HK-2 (cell line): Measurements from ENCODE around the gene SUGP2.
"Not testable (repeated sequence)": the region's sequence is repeated elsewhere in the genome, so short reads cannot be mapped to it uniquely, and the experiment has no call there.

ENCODE experiments used
- DNase-seq: peaks from one replicate; pipeline ENCODE4 v3.0.0-alpha.2; 2018; ENCODE audit not compliant: unreplicated experiment

The SUGP2 gene

DNA sequence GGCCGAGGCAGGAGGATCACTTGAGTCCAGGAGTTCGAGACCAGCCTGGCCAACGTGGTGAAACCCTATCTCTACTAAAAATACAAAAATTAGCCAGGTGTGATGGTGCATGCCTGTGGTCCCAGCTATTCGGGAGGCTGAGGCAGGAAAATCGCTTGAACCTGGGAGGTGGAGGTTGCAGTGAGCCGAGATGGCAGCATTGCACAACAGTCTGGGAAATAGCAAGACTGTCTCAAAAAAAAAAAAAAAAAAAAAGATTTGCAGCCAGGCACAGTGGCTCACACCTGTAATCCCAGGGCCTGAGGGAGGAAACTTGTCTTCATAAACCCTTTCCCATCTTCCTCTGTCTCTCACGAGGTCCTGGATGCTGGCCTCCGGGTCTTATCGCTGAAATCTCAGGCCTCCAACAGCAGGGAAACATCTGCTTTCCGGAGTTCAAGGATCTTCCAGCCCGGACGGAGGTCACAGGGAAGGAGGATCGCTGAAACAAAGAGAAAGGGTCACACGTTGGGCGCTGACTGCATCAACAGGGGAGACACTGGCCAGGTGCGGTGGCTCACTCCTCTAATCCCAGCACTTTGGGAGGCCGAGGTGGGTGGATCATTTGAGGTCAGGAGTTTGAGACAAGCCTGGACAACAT, 80.8 kb downstream of the SUGP2 start:
- DNase-seq: not testable (repeated sequence)

DNA sequence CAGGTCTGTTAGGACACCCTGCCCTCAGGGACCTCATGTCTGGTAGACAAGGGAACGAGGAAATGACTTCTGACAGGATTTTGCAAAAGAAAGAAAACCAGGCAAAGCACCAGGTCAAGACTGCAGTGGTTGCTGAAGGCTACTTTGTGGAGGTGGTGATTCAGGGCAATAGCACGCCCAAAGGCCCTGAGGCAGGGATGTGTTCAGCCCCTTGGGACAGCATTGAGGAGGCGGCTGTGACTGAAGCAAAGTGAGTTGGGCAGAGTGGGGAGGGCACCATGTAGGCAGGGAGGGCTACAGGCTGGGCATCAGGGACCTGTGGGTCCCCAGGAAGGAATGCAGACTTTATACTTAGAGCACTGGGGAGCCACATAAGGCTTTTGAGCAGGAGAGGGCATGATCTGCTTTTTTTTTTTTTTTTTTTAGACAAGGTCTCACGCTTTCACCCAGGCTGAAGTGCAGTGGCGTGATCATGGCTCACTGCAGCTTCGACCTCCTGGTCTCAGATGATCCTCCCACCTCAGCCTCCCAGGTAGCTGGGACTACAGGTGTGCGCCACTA, 81.5 kb downstream of the SUGP2 start:
- no peak for DNase-seq

DNA sequence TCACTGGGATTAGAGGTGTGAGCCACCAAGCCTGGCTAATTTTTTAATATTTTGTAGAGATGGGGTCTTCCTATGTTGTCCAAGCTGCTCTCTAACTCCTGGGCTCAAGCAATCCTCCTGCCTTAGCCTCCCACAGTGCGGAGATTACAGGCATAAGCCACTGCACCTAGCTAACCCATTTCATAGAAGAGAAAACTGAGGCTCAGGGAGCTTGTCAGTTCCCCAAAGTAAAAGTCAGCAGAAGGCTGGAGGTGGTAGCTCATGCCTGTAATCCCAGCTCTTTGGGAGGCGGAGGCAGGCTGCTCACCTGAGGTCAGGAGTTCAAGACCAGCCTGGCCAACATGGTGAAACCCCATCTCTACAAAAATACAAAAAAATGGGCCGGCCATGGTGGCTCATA, 83.5 kb downstream of the SUGP2 start:
- DNase-seq: no peak

DNA sequence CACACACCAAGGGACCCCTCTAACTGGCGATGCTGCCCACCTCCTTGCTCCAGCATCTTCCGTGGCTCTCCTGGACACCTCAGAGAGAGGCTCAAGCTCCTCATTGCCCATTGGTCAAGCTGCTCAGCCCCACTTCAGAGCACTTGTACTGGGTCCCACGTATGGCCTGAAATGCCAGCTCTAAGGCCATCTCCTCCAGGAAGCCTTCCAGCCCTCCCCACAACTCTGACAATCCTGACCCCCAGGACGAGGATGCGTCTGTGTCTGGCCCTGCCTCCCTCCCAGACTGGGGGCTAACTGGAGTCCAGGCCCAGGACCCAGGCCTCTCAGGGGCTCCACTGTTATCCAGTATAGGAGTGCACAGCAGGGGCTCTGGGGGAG, 84.4 kb downstream of the SUGP2 start:
- DNase-seq: no peak

DNA sequence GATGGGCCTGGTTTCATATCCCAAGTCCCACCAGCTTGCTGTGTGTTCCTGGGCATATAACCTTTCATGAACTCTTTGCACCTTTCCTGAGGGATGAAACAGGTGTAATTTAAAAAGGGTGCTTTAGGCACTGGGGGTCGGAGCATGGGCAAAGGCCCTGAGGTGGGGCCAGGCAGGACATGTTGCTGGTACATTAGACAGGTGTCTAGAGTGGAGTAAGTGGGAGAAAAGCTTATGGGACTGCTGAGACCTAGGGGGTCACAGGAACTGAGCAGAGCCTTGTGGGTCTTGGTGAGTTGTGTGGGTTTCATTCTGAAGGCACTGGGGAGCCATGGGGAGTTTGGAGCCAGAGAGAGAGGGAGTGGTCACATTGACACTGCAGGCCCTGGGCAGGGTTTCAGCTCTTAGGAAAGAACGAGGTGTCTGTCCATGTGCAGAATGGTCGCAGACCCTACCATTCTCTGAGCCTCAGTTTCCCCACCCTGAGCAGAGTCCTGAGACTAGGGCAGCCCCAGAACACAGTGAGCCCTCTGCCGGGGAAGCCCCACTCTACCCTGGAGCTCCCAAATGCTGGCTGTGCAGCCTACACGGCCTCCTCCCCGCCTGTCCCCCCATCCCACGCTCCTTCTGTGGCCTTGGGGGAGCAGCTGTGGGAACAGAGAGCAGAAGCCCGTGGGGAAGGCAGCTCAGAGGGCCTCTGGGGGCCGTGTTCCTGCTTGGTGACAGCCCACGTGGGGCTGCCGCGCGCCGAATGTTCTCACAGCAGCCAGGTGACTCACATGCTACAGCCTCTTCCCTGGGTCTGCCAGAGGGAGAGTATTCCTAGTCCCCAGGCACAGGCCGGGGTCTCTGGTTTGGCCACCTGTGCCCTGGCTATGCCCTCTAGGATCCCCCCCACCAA, 85.0 kb downstream of the SUGP2 start:
- DNase-seq: no peak

DNA sequence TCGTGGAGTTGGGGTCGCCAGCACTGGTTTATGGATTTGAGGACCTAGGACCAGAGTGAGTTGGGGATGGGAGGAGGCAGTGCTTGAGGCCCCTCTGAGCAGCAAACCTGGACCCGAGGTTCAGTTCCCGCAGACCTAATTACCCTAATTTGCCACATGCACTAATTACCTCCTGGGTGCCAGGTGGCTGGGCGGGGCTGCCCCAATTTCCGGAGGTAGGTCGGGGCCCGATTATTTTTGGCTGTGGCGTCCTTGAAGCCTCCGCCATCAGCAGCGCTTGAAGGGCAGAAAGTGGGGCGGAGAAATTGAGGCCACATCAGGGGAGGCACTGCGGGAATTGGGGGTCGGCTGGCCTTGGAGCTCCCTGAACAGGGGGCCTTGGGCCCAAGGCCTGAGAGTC, 86.4 kb downstream of the SUGP2 start:
- DNase-seq: no peak

DNA sequence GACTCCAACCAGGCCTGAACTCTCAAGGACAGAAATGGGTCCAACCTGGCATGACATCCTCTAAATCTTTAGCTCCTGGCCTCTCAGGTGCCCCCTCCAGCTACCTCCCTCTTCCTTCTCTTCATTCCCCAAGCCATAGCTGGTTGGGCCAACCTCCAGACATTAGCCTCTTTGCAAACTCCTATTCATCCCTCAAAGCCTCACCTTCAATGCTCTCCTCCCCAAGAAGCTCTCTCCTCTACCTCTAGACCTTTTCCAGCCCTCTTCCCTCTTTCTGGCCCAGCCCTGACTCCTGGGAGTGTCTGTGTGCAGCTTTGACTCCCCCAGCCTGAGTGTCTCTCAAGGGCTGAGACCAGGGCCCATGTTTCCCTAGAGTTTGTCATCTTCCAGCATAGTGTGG, 87.0 kb downstream of the SUGP2 start:
- no peak for DNase-seq

DNA sequence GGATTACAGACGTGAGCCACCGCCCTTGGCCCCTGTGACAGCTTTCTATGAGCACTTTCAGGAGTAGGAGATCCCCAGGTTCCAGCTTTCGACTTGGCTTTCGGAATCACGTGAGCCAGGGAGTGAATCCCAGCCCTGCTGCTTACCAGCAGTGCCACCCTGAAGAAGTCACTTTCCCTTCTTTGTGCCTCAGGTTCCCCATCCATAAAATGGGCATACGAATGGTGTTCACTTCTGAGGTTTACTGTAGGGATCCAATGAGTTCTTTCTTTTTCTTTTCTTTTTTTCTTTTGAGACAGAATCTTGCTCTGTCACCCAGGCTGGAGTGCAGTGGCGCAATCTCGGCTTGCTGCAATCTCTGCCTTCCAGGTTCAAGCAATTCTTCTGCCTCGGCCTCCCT, 88.0 kb downstream of the SUGP2 start:
- no peak for DNase-seq

DNA sequence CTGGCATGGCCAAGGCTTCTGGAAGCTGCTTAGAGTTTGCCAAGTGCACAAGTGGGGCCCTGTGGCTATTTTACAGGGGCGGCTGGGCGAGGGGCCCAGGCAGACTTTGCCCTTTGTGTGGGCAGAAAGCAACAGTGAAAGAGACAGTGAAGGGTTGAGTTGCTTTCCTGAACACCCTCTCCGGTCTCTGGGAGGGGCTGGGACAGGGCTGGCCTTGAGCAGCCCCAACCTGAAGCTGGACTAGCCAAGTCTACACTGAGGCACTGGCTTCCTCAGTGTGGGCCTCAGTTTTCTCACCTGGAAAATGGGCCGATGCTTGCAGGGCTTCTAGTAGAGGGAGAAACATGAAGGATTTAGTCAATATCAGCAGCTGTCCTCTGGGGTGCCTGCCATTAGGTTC, 89.9 kb downstream of the SUGP2 start:
- DNase-seq: no peak

DNA sequence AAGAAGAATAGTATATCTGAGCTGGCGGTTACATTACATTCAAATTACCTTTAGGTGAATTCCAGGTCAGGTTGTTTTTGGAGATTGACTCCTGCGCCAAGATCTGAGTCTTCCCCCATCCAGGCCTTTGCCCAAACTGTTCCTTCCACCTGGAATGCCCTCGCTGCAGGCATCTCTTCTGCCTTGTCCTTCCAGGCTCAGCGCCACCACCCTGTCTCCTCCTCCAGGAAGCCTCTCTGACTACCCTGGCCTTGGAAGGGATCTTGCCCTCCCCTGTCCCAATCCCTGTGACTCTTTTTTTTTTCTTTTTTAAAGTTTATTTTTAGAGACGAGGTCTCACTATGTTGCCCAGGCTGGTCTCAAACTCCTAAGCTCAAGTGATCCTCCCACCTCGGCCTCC, 90.6 kb downstream of the SUGP2 start:
- no peak for DNase-seq

DNA sequence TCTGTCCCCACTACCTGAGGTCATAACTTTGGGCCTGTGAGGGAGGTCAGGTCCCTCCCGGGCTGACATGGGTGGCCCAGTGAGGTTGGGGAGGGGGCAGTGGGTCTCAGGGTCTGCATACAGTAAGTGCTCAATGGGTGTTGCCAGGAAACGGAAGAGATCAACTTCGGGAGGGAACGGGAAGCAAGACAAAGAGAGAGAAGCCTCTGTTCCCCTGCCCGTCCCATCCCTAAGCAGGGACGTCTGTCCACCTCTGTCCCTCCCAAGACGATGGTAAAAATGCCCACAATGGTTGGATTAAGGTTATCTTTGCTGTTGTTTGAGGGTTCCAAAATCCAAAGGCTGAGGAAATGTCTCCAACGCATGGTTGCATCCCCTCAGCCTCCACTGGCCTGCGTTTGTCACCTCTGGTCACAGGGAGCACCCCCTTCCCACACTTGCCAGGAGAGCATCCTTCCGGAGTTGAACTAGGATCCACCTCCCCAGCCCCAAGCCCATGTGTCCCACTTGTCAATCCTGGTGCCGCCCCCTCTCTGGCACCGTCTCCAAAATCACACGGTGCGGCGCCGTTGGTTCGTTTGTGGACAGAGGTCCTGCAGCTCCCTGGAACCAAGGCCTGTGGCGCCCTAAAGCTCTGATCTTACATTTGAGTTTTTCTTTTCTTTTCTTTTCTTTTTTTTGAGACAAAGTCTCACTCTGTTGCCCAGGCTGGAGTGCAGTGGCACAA, 91.5 kb downstream of the SUGP2 start:
- DNase-seq: no peak
